AG10803 (cell line): ENCODE measurements around the gene IZUMO4.

Source experiments
- DNase-seq: peaks from one replicate; pipeline ENCODE4 v3.0.0; 2010; ENCODE audit warnings: low read depth
- H3K4me3 ChIP-seq: 2 replicates; pipeline ENCODE4 v1.5.1; 2011; ENCODE audit warnings: mild to moderate bottlenecking, low read length, control low read depth
- CTCF ChIP-seq: conservative IDR thresholded peaks from 2 replicates; pipeline ENCODE4 v1.5.1; 2011; ENCODE audit warnings: mild to moderate bottlenecking, low read length, control low read depth, inconsistent platforms

The IZUMO4 gene

DNA sequence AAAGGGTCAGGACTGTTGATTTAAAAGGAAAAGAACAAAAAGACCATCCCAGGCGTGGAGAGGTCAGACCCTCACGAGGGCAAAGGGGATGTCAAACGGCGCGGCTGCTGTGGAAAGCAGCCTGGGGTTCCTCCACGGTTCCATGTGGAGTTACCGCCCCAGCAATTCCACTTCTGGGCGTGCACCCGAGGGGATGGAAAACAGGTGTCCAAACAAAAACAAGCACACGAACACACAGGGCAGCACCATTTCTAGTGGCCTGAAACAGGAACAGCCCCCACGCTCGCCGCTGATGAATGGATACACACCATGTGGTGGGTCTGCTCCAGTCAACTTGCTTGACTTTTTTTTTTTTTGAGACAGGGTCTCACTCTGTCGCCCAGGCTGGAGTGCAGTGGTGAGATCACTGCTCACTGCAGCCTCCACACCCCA, 43.4 kb downstream of the IZUMO4 start:
- no peak for DNase-seq
- no peak for TF ChIP-seq CTCF
- no peak overlapping the region for H3K4me3 ChIP-seq

DNA sequence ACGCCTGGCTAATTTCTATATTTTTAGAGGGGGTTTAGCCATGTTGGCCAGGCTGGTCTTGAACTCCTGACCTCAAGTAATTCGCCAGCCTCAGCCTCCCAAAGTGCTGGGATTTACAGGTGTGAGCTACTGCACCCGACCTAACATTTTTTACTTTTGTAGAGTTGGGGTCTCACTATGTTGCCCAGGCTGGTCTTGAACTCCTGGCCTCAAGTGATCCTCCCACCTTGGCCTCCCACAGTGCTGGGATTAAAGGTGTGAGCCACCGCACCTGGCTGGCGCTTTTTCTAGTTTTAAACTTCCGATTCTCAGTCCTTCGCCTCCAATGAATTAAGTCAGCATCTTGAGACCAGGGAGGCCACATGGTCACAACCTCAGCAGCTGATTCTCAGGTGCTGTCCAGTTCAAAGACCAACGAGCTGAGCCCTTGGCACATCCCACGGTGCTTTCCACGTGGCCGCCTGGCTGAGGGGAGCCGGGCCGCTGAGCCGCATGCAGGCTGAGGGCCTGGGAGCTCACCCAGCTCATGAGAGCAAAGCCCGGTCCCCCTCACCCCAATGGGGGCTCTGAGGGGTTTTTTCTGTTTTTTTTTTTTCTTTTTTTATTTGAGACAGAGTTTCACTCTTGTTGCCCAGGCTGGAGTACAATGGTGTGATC, 45.6 kb downstream of the IZUMO4 start:
- TF ChIP-seq CTCF, result no peak
- no peak for DNase-seq
- H3K4me3 ChIP-seq, result no peak overlapping the region

- no peak overlapping the region for H3K4me3 ChIP-seq
- no peak for TF ChIP-seq CTCF
- DNase-seq, result no peak
Observed at GRCh38 chr19:2144190-2144589, 47.5 kb downstream of the IZUMO4 start.

- no peak for TF ChIP-seq CTCF
- DNase-seq, result no peak
- no peak overlapping the region for H3K4me3 ChIP-seq
Observed at GRCh38 chr19:2145831-2146241, 49.1 kb downstream of the IZUMO4 start.

GRCh38 chr19:2148482-2149135, 51.9 kb downstream of the IZUMO4 start:
- DNase-seq, result no peak
- no peak overlapping the region for H3K4me3 ChIP-seq
- TF ChIP-seq CTCF, result no peak
